HG03103 (cell line): ENCODE results near the gene TMC3.
A peak's percentile ranks its signal among the peaks of the same experiment; 100 is the strongest.

Source experiments
- ATAC-seq: cut with Tn5 transposase; IDR thresholded peaks from one replicate; pipeline ENCODE4 v1.9.1; 2021; ENCODE audit warnings: low read depth; ENCODE audit not compliant: unreplicated experiment

The TMC3 gene

GRCh38 chr15:81323944-81324881 lies 49.8 kb downstream of the TMC3 start, which contains the start of gene STARD5:
Gene STARD5 (minus strand): TSS chr15:81324141. CDS start chr15:81324099, 42 bp downstream.
- ATAC-seq: peak; percentile 99

GRCh38 chr15:81323559-81323943 lies 50.5 kb downstream of the TMC3 start:
- peak; percentile 2 for ATAC-seq

- no peak for ATAC-seq
These were observed 51.2 kb downstream of the TMC3 start for GRCh38 chr15:81322676-81323253.

- no peak for ATAC-seq
These were observed 52.3 kb downstream of the TMC3 start for GRCh38 chr15:81321667-81322066.

GRCh38 chr15:81317642-81318017 lies 56.4 kb downstream of the TMC3 start:
- ATAC-seq: no peak

GRCh38 chr15:81316267-81316666 lies 57.7 kb downstream of the TMC3 start:
- no peak for ATAC-seq

- no peak for ATAC-seq
These were observed 58.4 kb downstream of the TMC3 start for GRCh38 chr15:81315452-81316175.

- no peak for ATAC-seq
These were observed 59.6 kb downstream of the TMC3 start for GRCh38 chr15:81314378-81314777.

- ATAC-seq: no peak
These were observed 60.3 kb downstream of the TMC3 start for GRCh38 chr15:81313686-81314085.

GRCh38 chr15:81312790-81313543 lies 61.0 kb downstream of the TMC3 start:
- no peak for ATAC-seq

- peak; percentile 63 for ATAC-seq
These were observed 62.1 kb downstream of the TMC3 start for GRCh38 chr15:81311752-81312464.

GRCh38 chr15:81310480-81310879 lies 63.5 kb downstream of the TMC3 start:
- ATAC-seq: no peak

- ATAC-seq: no peak
These were observed 64.2 kb downstream of the TMC3 start for GRCh38 chr15:81309647-81310450.

GRCh38 chr15:81308260-81308659 lies 65.8 kb downstream of the TMC3 start:
- ATAC-seq: no peak

- ATAC-seq: no peak
These were observed 69.8 kb downstream of the TMC3 start for GRCh38 chr15:81304226-81304625.

- ATAC-seq: no peak
These were observed 70.5 kb downstream of the TMC3 start for GRCh38 chr15:81303244-81304225.

GRCh38 chr15:81302701-81303109 lies 71.3 kb downstream of the TMC3 start:
- peak; percentile 0 for ATAC-seq

- peak; percentile 71 for ATAC-seq
These were observed 72.1 kb downstream of the TMC3 start for GRCh38 chr15:81301815-81302399.
